ENCODE measurements around the gene PRKAR1B. TPM values are rescaled to one million over a fixed set of nuclear protein-coding genes. Genes with fewer than 3 reads are reported as not detected.

PRKAR1B gene
- total and polyA plus RNA-seq, 2 donors (not counting 1 experiment from before 2014, with no cell fraction given): 4.5 to 8.6 TPM

- POLR2A ChIA-PET: no interaction called here
- H3K36me3 ChIP-seq (replicated peaks in 1 of 2; ENCODE audit: control extremely low read depth in 1 of 2, control insufficient read depth in 1 of 2, extremely low read depth in 1 of 2, insufficient read depth in 2 of 2, low read length in 1 of 2): no peaks in the 10 kb centered on the region
- no peaks in the 10 kb centered on the region for H4K20me1 ChIP-seq (ENCODE audit: control insufficient read depth, insufficient read depth, low read length, poor library complexity, severe bottlenecking)
- DNase-seq (no peak), ATAC-seq (ENCODE audit: low read depth) (no peak)
- Mint-ChIP-seq H3K4me3 (no peak overlapping the region), H3K27me3 (no peaks in the 10 kb centered on the region), H3K4me1 (no peaks in the 10 kb centered on the region), H3K27ac (no peak overlapping the region), H3K9me3 (ENCODE audit: insufficient read depth) (no peaks in the 10 kb centered on the region)
- H2AFZ ChIP-seq (ENCODE audit: insufficient read depth, low read depth, low read length, poor library complexity, severe bottlenecking): no peak overlapping the region
- CTCF ChIA-PET: no interaction called here
- H3K4me3 ChIP-seq (ENCODE audit: control extremely low read depth in 1 of 5, extremely low read depth in 1 of 5, insufficient read depth in 1 of 5, low read depth in 2 of 5, low read length in 4 of 5): no peak overlapping the region
- H3K4me2 ChIP-seq (replicated peaks; ENCODE audit: low read depth, low read length, poor library complexity, severe bottlenecking): no peak overlapping the region
- TF ChIP-seq CTCF (IDR thresholded peaks at IDR 0.05) (no peak), EZH2 (IDR thresholded peaks at IDR 0.05; ENCODE audit: borderline replicate concordance, insufficient read depth, low read depth, low read length, poor library complexity, severe bottlenecking) (no peak)
- no peak overlapping the region for H3K9ac ChIP-seq (ENCODE audit: low read length)
- no peak overlapping the region for H3K27ac ChIP-seq (ENCODE audit: low read length in 2 of 2)
- peaks cover 0 to 11% (median 0%) of the 10 kb centered on the region in 3 donors for H3K9me3 ChIP-seq (ENCODE audit: control extremely low read depth in 1 of 3, control insufficient read depth in 2 of 3, insufficient read depth in 1 of 3, low read length in 2 of 3)
- H3K27me3 ChIP-seq (replicated peaks in 1 of 4; ENCODE audit: control extremely low read depth in 1 of 4, control insufficient read depth in 3 of 4, insufficient read depth in 4 of 4, low read length in 3 of 4): no peaks in the 10 kb centered on the region
- H3K79me2 ChIP-seq (ENCODE audit: control insufficient read depth, insufficient read depth, low read length): no peaks in the 10 kb centered on the region
- intact Hi-C loops (cut with micrococcal nuclease): no loop called here
- H3K4me1 ChIP-seq (ENCODE audit: control insufficient read depth in 2 of 2, insufficient read depth in 2 of 2, low read length in 2 of 2): no peaks in the 10 kb centered on the region
- 95% methylated on average over 18 of the region's 20 CpGs for WGBS (ENCODE audit: insufficient coverage)
These were observed 227.1 kb downstream of the PRKAR1B start for GRCh38 chr7:499853-500485.

Other genes with a start within 250 kb of the PRKAR1B start
- 1.2 and 1.5 TPM in 2 replicates for gene PDGFA, start 207.4 kb downstream of the PRKAR1B start, total RNA-seq
- 0.29 and 0.36 TPM in 2 replicates for gene PDGFA, start 207.4 kb downstream of the PRKAR1B start, polyA plus RNA-seq
- gene DNAAF5, start 582 bp downstream of the PRKAR1B start, total RNA-seq: 21.4 and 25.8 TPM in 2 replicates
- 13.1 and 18.0 TPM in 2 replicates for gene DNAAF5, start 582 bp downstream of the PRKAR1B start, polyA plus RNA-seq
- gene SUN1, start 105.2 kb upstream of the PRKAR1B start, total RNA-seq: 187 and 198 TPM in 2 replicates
- gene SUN1, start 105.2 kb upstream of the PRKAR1B start, polyA plus RNA-seq: 254 and 366 TPM in 2 replicates
- 62.8 and 65.5 TPM in 2 replicates for gene GET4, start 149.3 kb upstream of the PRKAR1B start, total RNA-seq
- 53.5 and 70.8 TPM in 2 replicates for gene GET4, start 149.3 kb upstream of the PRKAR1B start, polyA plus RNA-seq
- 12.9 and 15.6 TPM in 2 replicates for gene ADAP1, start 227.4 kb upstream of the PRKAR1B start, total RNA-seq
- 9.1 and 10.8 TPM in 2 replicates for gene ADAP1, start 227.4 kb upstream of the PRKAR1B start, polyA plus RNA-seq
- gene COX19, start 248.3 kb upstream of the PRKAR1B start, total RNA-seq: 38.3 and 44.6 TPM in 2 replicates
- 14.7 and 18.9 TPM in 2 replicates for gene COX19, start 248.3 kb upstream of the PRKAR1B start, polyA plus RNA-seq

All from B cell (primary cell).